Caco-2 (cell line): ENCODE results near the gene AHCYL2. TPM values are rescaled to one million over a fixed set of nuclear protein-coding genes. Genes with fewer than 3 reads are reported as not detected.
"Not testable (repeated sequence)": the region's sequence is repeated elsewhere in the genome, so short reads cannot be mapped to it uniquely, and the experiment has no call there.

Experiments used
- BruUV-seq: library from RNA; stranded (reverse); fragments of 400-500 nt; replicated peaks from 2 replicates; lab custom pipeline; 2021; lab: Mats Ljungman, UMichigan
- CTCF ChIA-PET: fragments of 300-600 bp; sonication (Branson Sonifier 250); formaldehyde crosslinking; loops from one replicate; lab custom pipeline; 2022; ENCODE audit warnings: antibody characterized with exemption; lab: Charles Lee
- POLR2A ChIA-PET: fragments of 300-600 bp; sonication (Branson Sonifier 250); formaldehyde crosslinking; loops from one replicate; lab custom pipeline; 2022; ENCODE audit warnings: antibody characterized with exemption; lab: Charles Lee
- DNase-seq, 2 experiments: peaks; one replicate each; pipeline versions ENCODE4 v3.0.0 to v3.0.0-alpha.2; 2020 to 2022
- H3K27me3 ChIP-seq: replicated peaks from 2 replicates; pipeline ENCODE4 v1.6.0; 2011; ENCODE audit warnings: low read length; ENCODE audit not compliant: control insufficient read depth, insufficient read depth
- H3K36me3 ChIP-seq: 2 replicates; pipeline ENCODE4 v1.5.1; 2011; ENCODE audit warnings: low read length; ENCODE audit not compliant: control insufficient read depth, insufficient read depth
- H3K4me1 ChIP-seq: fragments of 250-450 bp; sonication (Bioruptor Pico); 2 replicates; pipeline ENCODE4 v1.5.1; 2020; ENCODE audit warnings: mild to moderate bottlenecking
- H3K4me3 ChIP-seq: 2 replicates; pipeline ENCODE4 v1.5.1; 2011; ENCODE audit warnings: low read depth, mild to moderate bottlenecking, control low read depth, low read length
- H3K9me3 ChIP-seq: fragments of 250-450 bp; sonication (Bioruptor Pico); 2 replicates; pipeline ENCODE4 v1.5.1; 2020; ENCODE audit warnings: mild to moderate bottlenecking, moderate library complexity
- H3K27ac Mint-ChIP-seq: one replicate; pipeline ENCODE4 v1.8.0; 2022; ENCODE audit warnings: mixed read lengths; ENCODE audit not compliant: unreplicated experiment
- H3K27me3 Mint-ChIP-seq: one replicate; pipeline ENCODE4 v1.8.0; 2022; ENCODE audit warnings: mixed read lengths; ENCODE audit not compliant: insufficient read depth, unreplicated experiment
- H3K36me3 Mint-ChIP-seq: one replicate; pipeline ENCODE4 v1.8.0; 2022; ENCODE audit warnings: mild to moderate bottlenecking, mixed read lengths; ENCODE audit not compliant: insufficient read depth, unreplicated experiment
- H3K4me1 Mint-ChIP-seq: one replicate; pipeline ENCODE4 v1.8.0; 2022; ENCODE audit warnings: low read depth, mixed read lengths; ENCODE audit not compliant: unreplicated experiment
- H3K4me3 Mint-ChIP-seq: one replicate; pipeline ENCODE4 v1.8.0; 2022; ENCODE audit warnings: mild to moderate bottlenecking, moderate library complexity, mixed read lengths; ENCODE audit not compliant: unreplicated experiment
- H3K9me3 Mint-ChIP-seq: one replicate; pipeline ENCODE4 v1.8.0; 2022; ENCODE audit warnings: mixed read lengths; ENCODE audit not compliant: unreplicated experiment
- CTCF ChIP-seq, 2 experiments: fragments of 200-600 bp in 1 of 2; IDR thresholded peaks; 1 replicate in 1 of 2; 2 replicates in 1 of 2; pipeline versions ENCODE4 v1.5.1 to v1.8.0; 2011 to 2022; ENCODE audit warnings: antibody characterized with exemption in 1 of 2, control low read depth in 1 of 2, inconsistent platforms in 1 of 2, low read depth in 1 of 2, low read length in 1 of 2, mild to moderate bottlenecking in 1 of 2, moderate library complexity in 1 of 2; ENCODE audit not compliant: insufficient read depth in 1 of 2, severe bottlenecking in 1 of 2, unreplicated experiment in 1 of 2
- intact Hi-C: fragments of 100-400 bp; cut with micrococcal nuclease; formaldehyde crosslinking; loops from one replicate; pipeline ENCODE4 v1.10.0; 2022; ENCODE audit not compliant: unreplicated experiment
- total RNA-seq: library from RNA; stranded (reverse); gene quantifications from 2 replicates; pipeline ENCODE4 v1.2.3, GENCODE V29; 2022

AHCYL2 gene
- total RNA-seq, 1 experiment from 2014 or later = 15.8 TPM

DNA sequence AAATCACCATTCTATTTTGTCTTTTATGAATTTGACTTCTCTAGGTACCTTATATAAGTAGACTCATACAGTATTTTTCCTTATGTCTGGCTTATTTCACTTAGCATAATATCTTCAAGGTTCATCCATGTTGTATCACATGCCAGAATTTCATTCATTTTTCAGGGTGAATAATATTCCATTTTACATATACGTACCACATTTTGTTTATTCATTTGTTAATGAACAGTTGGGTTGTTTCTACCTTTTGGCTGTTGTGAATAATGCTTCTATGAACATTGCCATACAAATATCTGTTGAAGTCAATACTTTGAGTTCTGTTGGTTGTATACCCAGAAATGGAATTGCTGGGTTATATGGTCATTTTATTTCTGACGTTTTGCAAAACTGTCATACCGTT lies 20.7 kb downstream of the AHCYL2 start:
- ChIA-PET POLR2A (no interaction called here), CTCF (no interaction called here)
- H3K9me3 Mint-ChIP-seq = no peaks in the 10 kb centered on the region
- no TSS peak for BruUV-seq
- H3K4me3 ChIP-seq = no peak overlapping the region
- DNase-seq = no peak
- H3K36me3 ChIP-seq = no peaks in the 10 kb centered on the region
- no peaks in the 10 kb centered on the region for H3K27me3 Mint-ChIP-seq
- H3K36me3 Mint-ChIP-seq = no peaks in the 10 kb centered on the region
- H3K4me1 ChIP-seq = no peaks in the 10 kb centered on the region
- no peaks in the 10 kb centered on the region for H3K4me1 Mint-ChIP-seq
- no peaks in the 10 kb centered on the region for H3K27me3 ChIP-seq
- no peak overlapping the region for H3K4me3 Mint-ChIP-seq
- intact Hi-C loops = no loop called here
- H3K9me3 ChIP-seq = no peaks in the 10 kb centered on the region
- no peak for TF ChIP-seq CTCF (IDR thresholded peaks at IDR 0.05; ENCODE audit: insufficient read depth in 1 of 2, low read depth in 1 of 2, low read length in 1 of 2, severe bottlenecking in 1 of 2, unreplicated experiment in 1 of 2)
- no peak overlapping the region for H3K27ac Mint-ChIP-seq

GRCh38 chr7:129247087-129247486 lies 22.3 kb downstream of the AHCYL2 start:
- Mint-ChIP-seq H3K27ac (no peak overlapping the region), H3K36me3 (no peaks in the 10 kb centered on the region), H3K4me1 (no peaks in the 10 kb centered on the region), H3K27me3 (no peaks in the 10 kb centered on the region), H3K9me3 (no peaks in the 10 kb centered on the region), H3K4me3 (no peak overlapping the region)
- BruUV-seq = no TSS peak
- no peaks in the 10 kb centered on the region for H3K27me3 ChIP-seq
- POLR2A ChIA-PET = no interaction called here
- no peak for TF ChIP-seq CTCF (IDR thresholded peaks at IDR 0.05; ENCODE audit: insufficient read depth in 1 of 2, low read depth in 1 of 2, low read length in 1 of 2, severe bottlenecking in 1 of 2, unreplicated experiment in 1 of 2)
- no peak for DNase-seq
- H3K4me3 ChIP-seq = no peak overlapping the region
- no peaks in the 10 kb centered on the region for H3K9me3 ChIP-seq
- H3K36me3 ChIP-seq = no peaks in the 10 kb centered on the region
- CTCF ChIA-PET = no interaction called here
- intact Hi-C loops = no loop called here
- no peaks in the 10 kb centered on the region for H3K4me1 ChIP-seq

DNA sequence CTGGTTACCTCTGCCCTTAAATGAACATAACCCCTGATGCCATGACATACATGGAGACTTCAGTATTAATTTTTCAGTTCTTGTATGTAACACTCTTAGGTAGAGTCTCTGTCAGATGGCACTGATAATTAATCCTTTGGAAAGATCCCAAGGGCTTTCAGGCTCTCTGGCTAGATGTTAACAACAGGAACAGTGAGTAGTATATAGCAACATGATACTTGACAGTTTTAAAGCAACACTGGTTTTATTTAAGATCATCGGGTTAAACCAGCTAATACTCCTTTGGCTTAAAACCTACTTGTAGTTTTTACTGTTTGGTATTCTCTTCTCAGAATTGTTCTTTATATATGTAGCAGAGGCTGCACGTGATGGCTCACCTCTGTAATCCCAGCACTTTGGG lies 27.3 kb downstream of the AHCYL2 start:
- BruUV-seq = no TSS peak
- POLR2A ChIA-PET = no interaction called here
- TF ChIP-seq CTCF (IDR thresholded peaks at IDR 0.05; ENCODE audit: insufficient read depth in 1 of 2, low read depth in 1 of 2, low read length in 1 of 2, severe bottlenecking in 1 of 2, unreplicated experiment in 1 of 2) = no peak

DNA sequence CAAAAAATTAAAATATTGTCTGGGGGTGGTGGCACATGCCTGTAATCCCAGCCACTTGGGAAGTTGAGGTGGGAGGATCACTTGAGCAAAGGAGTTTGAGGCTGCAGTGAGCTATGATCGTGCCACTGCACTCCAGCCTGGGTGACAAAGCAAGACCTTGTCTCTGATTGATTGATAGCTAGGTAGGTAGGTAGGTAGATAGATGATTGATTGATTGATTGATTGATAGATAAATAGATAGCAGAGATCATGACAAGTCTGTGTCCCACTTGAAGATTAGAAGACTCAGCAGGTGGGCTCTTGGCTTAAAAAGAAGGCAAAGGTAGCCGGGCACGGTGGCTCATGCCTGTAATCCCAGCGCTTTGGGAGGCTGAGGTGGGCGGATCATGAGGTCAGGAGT lies 27.8 kb downstream of the AHCYL2 start:
- H3K9me3 Mint-ChIP-seq, H3K4me1 ChIP-seq, H3K36me3 Mint-ChIP-seq, intact Hi-C loops, H3K9me3 ChIP-seq, H3K27ac Mint-ChIP-seq, POLR2A ChIA-PET, H3K36me3 ChIP-seq, H3K4me3 ChIP-seq, DNase-seq, H3K4me1 Mint-ChIP-seq, H3K27me3 ChIP-seq, H3K4me3 Mint-ChIP-seq, H3K27me3 Mint-ChIP-seq, BruUV-seq, CTCF ChIA-PET: not testable (repeated sequence)

More for the DNA sequence above, 27.3 kb downstream of the AHCYL2 start:
- Histone ChIP-seq H3K36me3 (no peaks in the 10 kb centered on the region), H3K4me3 (no peak overlapping the region), H3K27me3 (no peaks in the 10 kb centered on the region), H3K9me3 (no peaks in the 10 kb centered on the region), H3K4me1 (no peaks in the 10 kb centered on the region)
- no peaks in the 10 kb centered on the region for H3K36me3 Mint-ChIP-seq
- CTCF ChIA-PET = no interaction called here
- no peaks in the 10 kb centered on the region for H3K9me3 Mint-ChIP-seq
- no peak for DNase-seq
- H3K4me1 Mint-ChIP-seq = no peaks in the 10 kb centered on the region
- no peak overlapping the region for H3K4me3 Mint-ChIP-seq
- H3K27me3 Mint-ChIP-seq = no peaks in the 10 kb centered on the region
- intact Hi-C loops = no loop called here
- H3K27ac Mint-ChIP-seq = no peak overlapping the region
